ENCODE data around the gene WWTR1.

DNA sequence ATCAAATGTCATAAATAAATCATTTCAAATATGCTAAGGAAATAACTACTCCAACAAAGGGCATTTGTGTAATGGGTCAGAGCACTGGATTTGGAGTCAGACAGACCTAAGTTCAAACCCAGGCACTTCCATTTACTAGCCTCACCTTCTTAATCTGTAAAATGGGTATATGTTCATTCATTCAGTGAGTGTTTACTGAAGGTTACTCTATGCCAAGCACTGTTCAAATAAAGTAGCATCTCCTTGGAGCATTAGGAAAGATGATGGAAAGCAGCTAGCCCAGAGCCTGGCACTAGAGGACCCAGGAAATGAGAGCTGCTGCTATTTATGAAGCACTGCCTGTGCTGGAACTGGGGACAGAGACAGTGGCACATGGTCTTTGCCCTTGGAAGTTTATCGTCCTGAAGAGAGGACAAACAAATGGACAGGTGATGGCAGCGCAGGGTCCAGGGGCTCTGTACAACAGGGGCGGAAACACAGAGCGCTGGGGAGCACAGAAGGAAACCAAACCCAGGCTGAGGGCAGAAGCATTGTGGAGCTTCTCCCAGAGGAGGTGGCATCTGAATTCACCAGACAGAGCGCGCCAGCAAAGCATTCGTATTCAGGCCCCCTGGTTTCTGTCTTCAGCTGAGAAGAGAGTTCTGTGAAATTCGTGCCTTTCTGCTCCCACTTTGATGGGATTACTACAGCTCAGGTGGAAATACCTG, 164.4 kb downstream of the WWTR1 start:
- no peak for TF ChIP-seq POLR2AphosphoS2 (conservative IDR thresholded peaks at IDR 0.05; ENCODE audit: low read length)
- TF ChIP-seq, protein P1, sequence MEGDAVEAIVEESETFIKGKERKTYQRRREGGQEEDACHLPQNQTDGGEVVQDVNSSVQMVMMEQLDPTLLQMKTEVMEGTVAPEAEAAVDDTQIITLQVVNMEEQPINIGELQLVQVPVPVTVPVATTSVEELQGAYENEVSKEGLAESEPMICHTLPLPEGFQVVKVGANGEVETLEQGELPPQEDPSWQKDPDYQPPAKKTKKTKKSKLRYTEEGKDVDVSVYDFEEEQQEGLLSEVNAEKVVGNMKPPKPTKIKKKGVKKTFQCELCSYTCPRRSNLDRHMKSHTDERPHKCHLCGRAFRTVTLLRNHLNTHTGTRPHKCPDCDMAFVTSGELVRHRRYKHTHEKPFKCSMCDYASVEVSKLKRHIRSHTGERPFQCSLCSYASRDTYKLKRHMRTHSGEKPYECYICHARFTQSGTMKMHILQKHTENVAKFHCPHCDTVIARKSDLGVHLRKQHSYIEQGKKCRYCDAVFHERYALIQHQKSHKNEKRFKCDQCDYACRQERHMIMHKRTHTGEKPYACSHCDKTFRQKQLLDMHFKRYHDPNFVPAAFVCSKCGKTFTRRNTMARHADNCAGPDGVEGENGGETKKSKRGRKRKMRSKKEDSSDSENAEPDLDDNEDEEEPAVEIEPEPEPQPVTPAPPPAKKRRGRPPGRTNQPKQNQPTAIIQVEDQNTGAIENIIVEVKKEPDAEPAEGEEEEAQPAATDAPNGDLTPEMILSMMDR (IDR thresholded peaks at IDR 0.05): no peak
